ENCODE measurements around the gene PLPPR4.

DNA sequence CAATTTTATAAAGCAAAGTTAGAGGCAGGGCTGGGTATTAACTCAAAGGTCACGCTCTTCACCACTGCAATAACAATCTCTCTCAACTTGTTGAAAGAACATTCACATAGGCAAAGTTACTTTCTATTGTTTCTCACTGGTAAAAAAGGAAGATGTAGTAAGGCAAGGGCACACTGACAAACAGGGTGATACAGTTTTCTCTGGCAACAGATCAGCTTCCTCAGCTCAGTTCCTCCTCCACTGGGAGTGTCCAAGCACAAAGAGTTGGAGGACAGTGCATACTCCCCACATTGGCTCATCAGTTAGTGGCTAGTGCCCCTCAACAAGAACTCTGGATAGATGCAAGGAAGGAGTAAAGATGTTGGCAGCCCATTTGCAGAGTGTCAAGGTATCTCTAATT lies 3.7 kb downstream of the PLPPR4 start:
- TF ChIP-seq, protein P1, sequence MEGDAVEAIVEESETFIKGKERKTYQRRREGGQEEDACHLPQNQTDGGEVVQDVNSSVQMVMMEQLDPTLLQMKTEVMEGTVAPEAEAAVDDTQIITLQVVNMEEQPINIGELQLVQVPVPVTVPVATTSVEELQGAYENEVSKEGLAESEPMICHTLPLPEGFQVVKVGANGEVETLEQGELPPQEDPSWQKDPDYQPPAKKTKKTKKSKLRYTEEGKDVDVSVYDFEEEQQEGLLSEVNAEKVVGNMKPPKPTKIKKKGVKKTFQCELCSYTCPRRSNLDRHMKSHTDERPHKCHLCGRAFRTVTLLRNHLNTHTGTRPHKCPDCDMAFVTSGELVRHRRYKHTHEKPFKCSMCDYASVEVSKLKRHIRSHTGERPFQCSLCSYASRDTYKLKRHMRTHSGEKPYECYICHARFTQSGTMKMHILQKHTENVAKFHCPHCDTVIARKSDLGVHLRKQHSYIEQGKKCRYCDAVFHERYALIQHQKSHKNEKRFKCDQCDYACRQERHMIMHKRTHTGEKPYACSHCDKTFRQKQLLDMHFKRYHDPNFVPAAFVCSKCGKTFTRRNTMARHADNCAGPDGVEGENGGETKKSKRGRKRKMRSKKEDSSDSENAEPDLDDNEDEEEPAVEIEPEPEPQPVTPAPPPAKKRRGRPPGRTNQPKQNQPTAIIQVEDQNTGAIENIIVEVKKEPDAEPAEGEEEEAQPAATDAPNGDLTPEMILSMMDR (IDR thresholded peaks at IDR 0.05; ENCODE audit: insufficient read depth, low read length, poor library complexity, severe bottlenecking), result no peak
- TF ChIP-seq EZH2phosphoT487 (conservative IDR thresholded peaks at IDR 0.05; ENCODE audit: low read length), result no peak

Measured in SU-DHL-6 (cell line).